Calu3 (cell line): Measurements from ENCODE around the gene WNT7B. TPM values are rescaled to one million over a fixed set of nuclear protein-coding genes. Genes with fewer than 3 reads are reported as not detected.

Experiments
- BruUV-seq: library from RNA; stranded (reverse); fragments of 400-500 nt; replicated peaks from 2 replicates; lab custom pipeline; 2021; lab: Mats Ljungman, UMichigan
- CTCF ChIA-PET: fragments of 300-600 bp; sonication (Branson Sonifier 250); formaldehyde crosslinking; loops from one replicate; lab custom pipeline; 2022; ENCODE audit warnings: antibody characterized with exemption; lab: Charles Lee
- DNase-seq: peaks from one replicate; pipeline ENCODE4 v3.0.0; 2022
- H3K27ac Mint-ChIP-seq: one replicate; pipeline ENCODE4 v1.8.0; 2022; ENCODE audit warnings: mixed read lengths; ENCODE audit not compliant: unreplicated experiment
- H3K27me3 Mint-ChIP-seq: one replicate; pipeline ENCODE4 v1.8.0; 2022; ENCODE audit warnings: mixed read lengths; ENCODE audit not compliant: unreplicated experiment
- H3K36me3 Mint-ChIP-seq: one replicate; pipeline ENCODE4 v1.8.0; 2022; ENCODE audit warnings: mild to moderate bottlenecking, moderate library complexity, mixed read lengths; ENCODE audit not compliant: insufficient read depth, unreplicated experiment
- H3K4me1 Mint-ChIP-seq: one replicate; pipeline ENCODE4 v1.8.0; 2022; ENCODE audit warnings: mild to moderate bottlenecking, low read depth, mixed read lengths; ENCODE audit not compliant: unreplicated experiment
- H3K4me3 Mint-ChIP-seq: one replicate; pipeline ENCODE4 v1.8.0; 2022; ENCODE audit warnings: mild to moderate bottlenecking, low read depth, moderate library complexity, mixed read lengths; ENCODE audit not compliant: unreplicated experiment
- H3K9me3 Mint-ChIP-seq: one replicate; pipeline ENCODE4 v1.8.0; 2022; ENCODE audit warnings: low read depth, mixed read lengths; ENCODE audit not compliant: unreplicated experiment
- CTCF ChIP-seq: fragments of 200-600 bp; IDR thresholded peaks from one replicate; pipeline ENCODE4 v1.8.0; 2022; ENCODE audit warnings: antibody characterized with exemption; ENCODE audit not compliant: unreplicated experiment
- intact Hi-C: fragments of 100-400 bp; cut with micrococcal nuclease; formaldehyde crosslinking; loops from one replicate; pipeline ENCODE4 v1.10.0; 2022; ENCODE audit not compliant: unreplicated experiment
- total RNA-seq: library from RNA; stranded (reverse); gene quantifications from 2 replicates; pipeline ENCODE4 v1.2.3, GENCODE V29; 2022

Gene WNT7B
- total RNA-seq, 1 experiment from 2014 or later = 100.0 TPM

GRCh38 chr22:45983797-45984196 is 6.8 kb upstream of the WNT7B start:
- Mint-ChIP-seq H3K9me3 (peaks cover 3% of the 10 kb centered on the region), H3K4me1 (no peaks in the 10 kb centered on the region), H3K27me3 (no peaks in the 10 kb centered on the region), H3K36me3 (peaks cover 6% of the 10 kb centered on the region), H3K4me3 (no peak overlapping the region), H3K27ac (no peak overlapping the region)
- CTCF ChIA-PET = interaction anchor here (1.1 kb wide), 1 partner anchor 313 kb away, joined by 3 read pairs; the partner anchor contains the start of gene GTSE1
- intact Hi-C loops = no loop called here
- TF ChIP-seq CTCF = no peak
- BruUV-seq = no TSS peak
- no peak for DNase-seq

DNA sequence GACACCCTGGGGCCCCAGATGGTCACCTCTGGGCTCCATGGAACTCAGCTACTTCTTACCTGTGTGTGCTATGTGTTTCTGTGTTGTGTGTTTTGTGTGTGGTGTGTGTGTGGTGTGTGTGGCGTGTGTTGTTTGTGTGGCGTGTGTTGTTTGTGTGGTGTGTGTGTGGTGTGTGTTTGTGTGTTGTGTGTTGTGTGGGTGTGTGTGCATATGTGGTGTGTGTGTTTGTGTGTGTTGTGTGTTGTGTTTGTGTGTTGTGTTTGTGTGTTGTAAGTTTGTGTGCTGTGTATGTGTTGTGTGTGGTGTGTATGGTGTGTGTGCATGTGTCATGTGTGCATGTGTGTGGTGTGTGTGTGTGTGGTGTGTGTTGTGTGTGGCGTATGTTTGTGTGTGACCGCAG is 3.8 kb upstream of the WNT7B start:
- H3K4me1 Mint-ChIP-seq = no peaks in the 10 kb centered on the region
- BruUV-seq = no TSS peak
- H3K27me3 Mint-ChIP-seq = no peaks in the 10 kb centered on the region
- CTCF ChIA-PET = interaction anchor here (0.6 kb wide), 1 partner anchor 263 kb away, joined by 4 read pairs; no protein-coding TSS in a partner anchor
- intact Hi-C loops = no loop called here
- TF ChIP-seq CTCF = no peak
- no peak overlapping the region for H3K27ac Mint-ChIP-seq
- H3K9me3 Mint-ChIP-seq = peaks cover 3% of the 10 kb centered on the region
- H3K36me3 Mint-ChIP-seq = peaks cover 16% of the 10 kb centered on the region
- H3K4me3 Mint-ChIP-seq = no peak overlapping the region
- DNase-seq = no peak

DNA sequence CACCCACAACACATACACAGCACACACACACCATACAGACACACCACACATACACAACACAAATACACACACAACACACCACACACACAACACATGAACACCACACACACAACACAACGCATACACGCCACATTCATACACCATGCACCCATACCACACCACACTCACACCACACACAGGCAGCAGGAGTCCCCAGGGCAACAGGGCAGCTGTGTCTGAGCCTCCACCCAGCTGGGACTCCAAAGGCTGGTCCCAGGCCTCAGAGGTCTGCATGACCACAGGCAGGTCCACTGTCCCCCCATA is 3.3 kb upstream of the WNT7B start:
- Mint-ChIP-seq H3K9me3 (peaks cover 1% of the 10 kb centered on the region), H3K36me3 (peaks cover 21% of the 10 kb centered on the region), H3K4me1 (no peaks in the 10 kb centered on the region), H3K27ac (no peak overlapping the region), H3K4me3 (no peak overlapping the region), H3K27me3 (no peaks in the 10 kb centered on the region)
- no peak for TF ChIP-seq CTCF
- no TSS peak for BruUV-seq
- no peak for DNase-seq
- CTCF ChIA-PET = no interaction called here
- intact Hi-C loops = no loop called here

GRCh38 chr22:45978275-45978713 is 1.3 kb upstream of the WNT7B start:
- CTCF ChIA-PET = interaction anchor here (0.9 to 1.0 kb wide), 2 partner anchors 12 to 61 kb away, joined by 3 to 4 read pairs; no protein-coding TSS in a partner anchor
- no peak for TF ChIP-seq CTCF
- Mint-ChIP-seq H3K9me3 (no peaks in the 10 kb centered on the region), H3K4me1 (peaks cover 17% of the 10 kb centered on the region), H3K27ac (no peak overlapping the region), H3K36me3 (peaks cover 38% of the 10 kb centered on the region), H3K27me3 (no peaks in the 10 kb centered on the region), H3K4me3 (no peak overlapping the region)
- BruUV-seq = no TSS peak
- intact Hi-C loops = no loop called here
- DNase-seq = no peak
